Measurements from ENCODE around the gene JAZF1. TPM values are rescaled to one million over a fixed set of nuclear protein-coding genes. Genes with fewer than 3 reads are reported as not detected.

JAZF1 gene
- total and polyA plus RNA-seq, 9 of the 15 experiments (the other 6 are each of a cell fraction or from before 2014, with no cell fraction given), result 0.04 to 0.64 (median 0.11) TPM; not detected in 3

GRCh38 chr7:27940341-27940740 lies 240.3 kb downstream of the JAZF1 start:
- WGBS (ENCODE audit: insufficient coverage, low coverage, missing lambda C conversion rate), result 2% methylated on average over 9 of the region's 9 CpGs

GRCh38 chr7:27939893-27940292 lies 240.7 kb downstream of the JAZF1 start:
- in situ Hi-C loops (cut with MboI), result no loop called here
- DNase-seq (ENCODE audit: extremely low read depth in 1 of 4, low spot score in 3 of 4) (no peak), ATAC-seq (no peak), FAIRE-seq (no peak)
- no peaks in the 10 kb centered on the region for H3K9me3 ChIP-seq (replicated peaks; ENCODE audit: control insufficient read depth, insufficient read depth, low read depth, low read length)
- no TSS peak for BruUV-seq (replicated peaks)
- peaks cover 15 to 43% of the 10 kb centered on the region in 2 experiments; a peak in 4 of 5 replicates for H3K27me3 ChIP-seq (ENCODE audit: control insufficient read depth in 2 of 2, insufficient read depth in 2 of 2, low read length in 2 of 2)
- no peaks in the 10 kb centered on the region for H4K20me1 ChIP-seq (replicated peaks; ENCODE audit: control insufficient read depth, insufficient read depth, low read length)
- no peaks in the 10 kb centered on the region for H3K36me3 ChIP-seq (ENCODE audit: control insufficient read depth, insufficient read depth, low read length)
- H3K4me1 ChIP-seq (replicated peaks in 1 of 2; ENCODE audit: control insufficient read depth in 2 of 2, insufficient read depth in 2 of 2, low read length in 2 of 2), result no peaks in the 10 kb centered on the region
- POLR2A ChIA-PET, result interaction anchor here (0.6 to 1.2 kb wide), 2 partner anchors 11 to 433 kb away, joined by 3 to 4 read pairs; no protein-coding TSS in a partner anchor
- intact Hi-C loops (cut with micrococcal nuclease), result no loop called here
- no peak overlapping the region for H3K4me2 ChIP-seq (ENCODE audit: insufficient read depth, low read length)
- CTCF ChIA-PET (ENCODE audit: low intra/inter-chr PET ratio), result no interaction called here
- no peak for TF ChIP-seq ERF (CRISPR knock-in tag; IDR thresholded peaks at IDR 0.05)
- no peak overlapping the region for H3K4me3 ChIP-seq
- H3K27ac ChIP-seq (ENCODE audit: extremely low read depth, low read depth, low read length), result no peak overlapping the region
- no peak overlapping the region for H3K9ac ChIP-seq (ENCODE audit: insufficient read depth in 1 of 2, low read depth in 2 of 2, low read length in 2 of 2)
- 2% methylated on average over 10 of the region's 10 CpGs for WGBS (ENCODE audit: insufficient coverage, low coverage, missing lambda C conversion rate)
- no peak overlapping the region for H2AFZ ChIP-seq (ENCODE audit: low read depth, low read length)
- no peaks in the 10 kb centered on the region for H3K9me1 ChIP-seq (ENCODE audit: control insufficient read depth, insufficient read depth, low read length)
- no peaks in the 10 kb centered on the region for H3K79me2 ChIP-seq (ENCODE audit: control insufficient read depth, insufficient read depth, low read length)

More at GRCh38 chr7:27940341-27940740, 240.3 kb downstream of the JAZF1 start:
- Histone ChIP-seq H2AFZ (ENCODE audit: low read depth, low read length) (no peak overlapping the region), H3K4me1 (replicated peaks in 1 of 2; ENCODE audit: control insufficient read depth in 2 of 2, insufficient read depth in 2 of 2, low read length in 2 of 2) (no peaks in the 10 kb centered on the region), H3K27ac (ENCODE audit: extremely low read depth, low read depth, low read length) (no peak overlapping the region), H3K79me2 (ENCODE audit: control insufficient read depth, insufficient read depth, low read length) (no peaks in the 10 kb centered on the region), H3K9me1 (ENCODE audit: control insufficient read depth, insufficient read depth, low read length) (no peaks in the 10 kb centered on the region), H4K20me1 (replicated peaks; ENCODE audit: control insufficient read depth, insufficient read depth, low read length) (no peaks in the 10 kb centered on the region), H3K36me3 (ENCODE audit: control insufficient read depth, insufficient read depth, low read length) (no peaks in the 10 kb centered on the region), H3K9me3 (replicated peaks; ENCODE audit: control insufficient read depth, insufficient read depth, low read depth, low read length) (no peaks in the 10 kb centered on the region), H3K4me2 (ENCODE audit: insufficient read depth, low read length) (no peak overlapping the region), H3K27me3 (ENCODE audit: control insufficient read depth in 2 of 2, insufficient read depth in 2 of 2, low read length in 2 of 2) (peaks cover 17 to 47% of the 10 kb centered on the region in 2 experiments; a peak in 4 of 5 replicates), H3K9ac (ENCODE audit: insufficient read depth in 1 of 2, low read depth in 2 of 2, low read length in 2 of 2) (no peak overlapping the region), H3K4me3 (no peak overlapping the region)
- in situ Hi-C loops (cut with MboI), result no loop called here
- intact Hi-C loops (cut with micrococcal nuclease), result no loop called here
- BruUV-seq (replicated peaks), result no TSS peak
- FAIRE-seq (no peak), DNase-seq (ENCODE audit: extremely low read depth in 1 of 4, low spot score in 3 of 4) (no peak), ATAC-seq (no peak)
- ChIA-PET CTCF (ENCODE audit: low intra/inter-chr PET ratio) (no interaction called here), POLR2A (interaction anchor here (0.7 kb wide), 1 partner anchor 171 kb away, joined by 3 read pairs; no protein-coding TSS in a partner anchor)
- TF ChIP-seq POLR2AphosphoS2 (IDR thresholded peaks at IDR 0.05; ENCODE audit: low read length), result no peak
- no peak for TF ChIP-seq ETV6 (IDR thresholded peaks at IDR 0.05; ENCODE audit: borderline replicate concordance in 1 of 2, low read depth in 2 of 2, low read length in 1 of 2)
- TF ChIP-seq ETV6 (CRISPR knock-in tag; IDR thresholded peaks at IDR 0.05; ENCODE audit: borderline replicate concordance), result no peak
- no peak for TF ChIP-seq SIRT6 (IDR thresholded peaks at IDR 0.05; ENCODE audit: low read depth, low read length)
- no peak for TF ChIP-seq SETDB1 (IDR thresholded peaks at IDR 0.05; ENCODE audit: low read length)
- no peak for TF ChIP-seq ZNF197 (CRISPR knock-in tag; IDR thresholded peaks at IDR 0.05; ENCODE audit: low read depth)
- TF ChIP-seq PRMT5 (CRISPR knock-in tag; IDR thresholded peaks at IDR 0.05), result no peak

All from K562 (cell line).